Peyer's patch (tissue), 4 donors: Measurements from ENCODE around the gene SH3TC2. TPM values are rescaled to one million over a fixed set of nuclear protein-coding genes. Genes with fewer than 3 reads are reported as not detected.

Source experiments
- DNase-seq, 3 donors: peaks; one replicate each; pipeline ENCODE4 v3.0.0-alpha.2; 2017 to 2019
- H3K27ac ChIP-seq, 4 donors: fragments of 200-600 bp; sonication (generic); one replicate each; pipeline ENCODE4 v1.5.1; 2016 to 2019
- H3K27me3 ChIP-seq, 2 donors: fragments of 200-600 bp; sonication (generic); one replicate each; pipeline ENCODE4 v1.5.1; 2019
- H3K36me3 ChIP-seq, 3 donors: fragments of 200-600 bp; sonication (generic); one replicate each; pipeline ENCODE4 v1.5.1; 2016 to 2019
- H3K4me1 ChIP-seq, 4 donors: fragments of 200-600 bp; sonication (generic); one replicate each; pipeline ENCODE4 v1.5.1; 2016 to 2019
- H3K4me3 ChIP-seq, 4 donors: fragments of 200-600 bp; sonication (generic); 1 replicate in 3 of 4; 2 replicates in 1 of 4; pipeline ENCODE4 v1.5.1; 2016 to 2019; ENCODE audit warnings: mild to moderate bottlenecking in 1 of 4
- H3K9me3 ChIP-seq, 4 donors: fragments of 200-600 bp; sonication (generic); one replicate each; pipeline ENCODE4 v1.5.1; 2016 to 2019; ENCODE audit warnings: mild to moderate bottlenecking in 1 of 4
- POLR2A ChIP-seq, 2 donors: fragments of 450-650 bp; IDR thresholded peaks; one replicate each; pipeline ENCODE4 v1.5.1; 2017; ENCODE audit warnings: antibody characterized with exemption in 2 of 2, mild to moderate bottlenecking in 2 of 2, moderate library complexity in 2 of 2
- total RNA-seq, 4 donors: library from RNA; depleted of rRNA; stranded (reverse); fragments of >200 nt; gene quantifications; one replicate each; pipeline ENCODE4 v1.1.0, GENCODE V29; 2016
- TF ChIP-seq, protein P1 (sequence below), 6 experiments: fragments of 450-650 bp in 4 of 6; fragments of 200-600 bp in 2 of 6; sonication (generic) in 1 of 6; IDR thresholded peaks; one replicate each; pipeline ENCODE4 v1.5.1; 2017 to 2019; ENCODE audit warnings: antibody characterized with exemption in 6 of 6, mild to moderate bottlenecking in 3 of 6, moderate library complexity in 1 of 6

SH3TC2 gene
- total RNA-seq, 4 donors from 2014 or later = 0.57 to 1.3 (median 0.76) TPM

- Histone ChIP-seq H3K9me3 (no peaks in the 10 kb centered on the region), H3K4me3 (no peak overlapping the region), H3K27me3 (no peaks in the 10 kb centered on the region), H3K4me1 (peaks cover 0 to 5% (median 0%) of the 10 kb centered on the region in 4 donors), H3K36me3 (no peaks in the 10 kb centered on the region), H3K27ac (no peak overlapping the region)
- no peak for DNase-seq
- TF ChIP-seq, protein P1, sequence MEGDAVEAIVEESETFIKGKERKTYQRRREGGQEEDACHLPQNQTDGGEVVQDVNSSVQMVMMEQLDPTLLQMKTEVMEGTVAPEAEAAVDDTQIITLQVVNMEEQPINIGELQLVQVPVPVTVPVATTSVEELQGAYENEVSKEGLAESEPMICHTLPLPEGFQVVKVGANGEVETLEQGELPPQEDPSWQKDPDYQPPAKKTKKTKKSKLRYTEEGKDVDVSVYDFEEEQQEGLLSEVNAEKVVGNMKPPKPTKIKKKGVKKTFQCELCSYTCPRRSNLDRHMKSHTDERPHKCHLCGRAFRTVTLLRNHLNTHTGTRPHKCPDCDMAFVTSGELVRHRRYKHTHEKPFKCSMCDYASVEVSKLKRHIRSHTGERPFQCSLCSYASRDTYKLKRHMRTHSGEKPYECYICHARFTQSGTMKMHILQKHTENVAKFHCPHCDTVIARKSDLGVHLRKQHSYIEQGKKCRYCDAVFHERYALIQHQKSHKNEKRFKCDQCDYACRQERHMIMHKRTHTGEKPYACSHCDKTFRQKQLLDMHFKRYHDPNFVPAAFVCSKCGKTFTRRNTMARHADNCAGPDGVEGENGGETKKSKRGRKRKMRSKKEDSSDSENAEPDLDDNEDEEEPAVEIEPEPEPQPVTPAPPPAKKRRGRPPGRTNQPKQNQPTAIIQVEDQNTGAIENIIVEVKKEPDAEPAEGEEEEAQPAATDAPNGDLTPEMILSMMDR (IDR thresholded peaks at IDR 0.05) = no peak
- TF ChIP-seq POLR2A (IDR thresholded peaks at IDR 0.05) = no peak
These were observed 95.9 kb downstream of the SH3TC2 start for GRCh38 chr5:148966938-148967337.

DNA sequence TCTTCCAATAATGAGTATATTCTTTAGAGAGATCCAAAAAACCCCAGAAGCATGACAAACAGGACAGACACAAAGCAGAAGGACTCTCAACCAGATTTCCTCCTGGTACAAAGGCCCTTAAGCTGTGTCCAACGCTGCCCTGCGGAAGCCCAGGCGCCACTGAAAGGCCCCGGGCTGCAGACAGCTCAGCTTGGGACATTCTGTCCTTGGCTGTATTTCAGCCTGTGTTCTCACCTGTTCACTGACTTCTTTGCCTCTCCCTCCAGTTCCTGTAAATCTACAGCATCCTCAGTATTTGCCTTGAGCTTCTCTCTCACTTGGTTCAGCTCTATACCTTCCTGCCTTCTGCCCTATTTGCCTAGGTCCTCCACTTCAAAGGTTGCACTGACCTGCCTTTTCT is 96.5 kb downstream of the SH3TC2 start:
- H3K36me3 ChIP-seq = no peaks in the 10 kb centered on the region
- H3K4me1 ChIP-seq = peaks cover 0 to 5% (median 0%) of the 10 kb centered on the region in 4 donors
- H3K27me3 ChIP-seq = no peaks in the 10 kb centered on the region
- no peak for DNase-seq
- H3K4me3 ChIP-seq = no peak overlapping the region
- H3K27ac ChIP-seq = no peak overlapping the region
- H3K9me3 ChIP-seq = no peaks in the 10 kb centered on the region
- no peak for TF ChIP-seq POLR2A (IDR thresholded peaks at IDR 0.05)
- TF ChIP-seq, protein P1 (IDR thresholded peaks at IDR 0.05) = no peak

- H3K27ac ChIP-seq = no peak overlapping the region
- DNase-seq = no peak
- TF ChIP-seq, protein P1 (IDR thresholded peaks at IDR 0.05) = no peak
- no peak for TF ChIP-seq POLR2A (IDR thresholded peaks at IDR 0.05)
- no peaks in the 10 kb centered on the region for H3K9me3 ChIP-seq
- no peak overlapping the region for H3K4me3 ChIP-seq
- H3K4me1 ChIP-seq = peaks cover 0 to 5% (median 0%) of the 10 kb centered on the region in 4 donors
- H3K27me3 ChIP-seq = no peaks in the 10 kb centered on the region
- H3K36me3 ChIP-seq = no peaks in the 10 kb centered on the region
These were observed 97.2 kb downstream of the SH3TC2 start for GRCh38 chr5:148965511-148966265.

- no peak for DNase-seq
- Histone ChIP-seq H3K27me3 (no peaks in the 10 kb centered on the region), H3K9me3 (no peaks in the 10 kb centered on the region), H3K27ac (no peak overlapping the region), H3K36me3 (no peaks in the 10 kb centered on the region), H3K4me3 (no peak overlapping the region), H3K4me1 (no peaks in the 10 kb centered on the region)
- no peak for TF ChIP-seq POLR2A (IDR thresholded peaks at IDR 0.05)
- TF ChIP-seq, protein P1 (IDR thresholded peaks at IDR 0.05) = no peak
These were observed 99.2 kb downstream of the SH3TC2 start for GRCh38 chr5:148963664-148964063.

- Histone ChIP-seq H3K4me1 (no peaks in the 10 kb centered on the region), H3K9me3 (no peaks in the 10 kb centered on the region), H3K27me3 (no peaks in the 10 kb centered on the region), H3K27ac (no peak overlapping the region), H3K4me3 (no peak overlapping the region), H3K36me3 (no peaks in the 10 kb centered on the region)
- TF ChIP-seq, protein P1 (IDR thresholded peaks at IDR 0.05) = no peak
- no peak for TF ChIP-seq POLR2A (IDR thresholded peaks at IDR 0.05)
- no peak for DNase-seq
These were observed 100.0 kb downstream of the SH3TC2 start for GRCh38 chr5:148962761-148963324.
